Cardiac fibroblast (primary cell): ENCODE data around the gene SBSN.

ENCODE experiments used
- DNase-seq, 2 donors: peaks; one replicate each; pipeline versions ENCODE4 v3.0.0 to v3.0.0-alpha.2; 2010; ENCODE audit warnings: low read depth in 2 of 2
- H3K4me3 ChIP-seq, 2 donors: replicated peaks in 1 of 2; 1 replicate in 1 of 2; 2 replicates in 1 of 2; pipeline ENCODE4 v1.5.1; 2011; ENCODE audit warnings: low read depth in 2 of 2, low read length in 2 of 2, mild to moderate bottlenecking in 2 of 2, moderate library complexity in 1 of 2
- CTCF ChIP-seq: IDR thresholded peaks from one replicate; pipeline ENCODE4 v1.5.1; 2011; ENCODE audit warnings: low read depth, mild to moderate bottlenecking, low read length, inconsistent platforms

SBSN gene

GRCh38 chr19:35559281-35559659, 31.2 kb upstream of the SBSN start:
- TF ChIP-seq CTCF, result no peak
- H3K4me3 ChIP-seq, result no peak overlapping the region
- DNase-seq, result no peak

DNA sequence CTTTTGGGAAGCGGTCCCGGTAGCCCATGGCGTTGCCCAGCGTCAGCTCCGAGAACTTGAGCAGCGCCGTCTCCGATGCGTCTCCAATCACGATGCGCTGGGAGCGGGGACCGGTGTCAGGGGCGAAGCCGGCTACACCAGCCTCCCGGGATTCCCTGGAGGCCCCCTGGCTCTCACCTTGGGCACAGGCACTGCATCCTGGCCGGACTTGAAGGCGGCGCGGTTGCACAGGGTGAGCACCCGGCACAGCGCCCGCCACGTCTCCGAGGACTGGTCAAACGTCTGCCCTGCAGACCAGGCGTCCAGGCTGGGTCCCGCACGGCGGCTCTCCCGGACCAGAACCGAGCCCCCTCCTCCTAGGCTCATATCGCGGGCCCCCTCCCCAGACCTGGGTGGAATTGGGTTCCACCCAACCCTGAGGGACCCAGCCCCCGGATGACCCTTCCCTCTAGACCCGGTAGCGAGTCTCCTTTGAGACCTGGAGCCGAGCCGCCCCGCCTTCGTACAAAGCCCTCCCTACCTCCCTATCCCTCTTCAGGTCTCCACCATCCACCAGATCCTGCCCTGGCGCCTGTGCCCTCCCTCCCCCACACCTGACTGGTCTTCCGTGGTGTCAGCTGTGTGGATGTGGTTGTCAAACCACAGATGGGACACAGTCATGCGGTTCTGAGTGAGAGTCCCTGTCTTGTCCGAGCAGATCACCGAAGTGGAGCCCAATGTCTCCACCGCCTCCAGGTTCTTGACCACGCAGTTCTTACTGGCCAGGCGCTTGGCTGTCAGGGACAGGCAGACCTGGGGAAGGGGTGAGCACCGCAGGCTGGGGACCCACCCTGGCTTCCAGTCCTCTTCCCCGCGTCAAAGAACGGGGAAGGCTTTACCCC, 30.5 kb upstream of the SBSN start:
- H3K4me3 ChIP-seq, result peak overlapping the region in 1 of 2 donors; percentile 8
- TF ChIP-seq CTCF, result no peak
- DNase-seq, result no peak

GRCh38 chr19:35557539-35558399, 29.7 kb upstream of the SBSN start:
- no peak for TF ChIP-seq CTCF
- peak overlapping the region; percentile 42 to 44 for H3K4me3 ChIP-seq
- DNase-seq, result peak; percentile 42 to 63

- DNase-seq, result no peak
- TF ChIP-seq CTCF, result no peak
- H3K4me3 ChIP-seq, result no peak overlapping the region
Measured at GRCh38 chr19:35556846-35557538, 28.9 kb upstream of the SBSN start.

- TF ChIP-seq CTCF, result no peak
- DNase-seq, result no peak
- no peak overlapping the region for H3K4me3 ChIP-seq
Measured at GRCh38 chr19:35556025-35556590, 28.0 kb upstream of the SBSN start.

DNA sequence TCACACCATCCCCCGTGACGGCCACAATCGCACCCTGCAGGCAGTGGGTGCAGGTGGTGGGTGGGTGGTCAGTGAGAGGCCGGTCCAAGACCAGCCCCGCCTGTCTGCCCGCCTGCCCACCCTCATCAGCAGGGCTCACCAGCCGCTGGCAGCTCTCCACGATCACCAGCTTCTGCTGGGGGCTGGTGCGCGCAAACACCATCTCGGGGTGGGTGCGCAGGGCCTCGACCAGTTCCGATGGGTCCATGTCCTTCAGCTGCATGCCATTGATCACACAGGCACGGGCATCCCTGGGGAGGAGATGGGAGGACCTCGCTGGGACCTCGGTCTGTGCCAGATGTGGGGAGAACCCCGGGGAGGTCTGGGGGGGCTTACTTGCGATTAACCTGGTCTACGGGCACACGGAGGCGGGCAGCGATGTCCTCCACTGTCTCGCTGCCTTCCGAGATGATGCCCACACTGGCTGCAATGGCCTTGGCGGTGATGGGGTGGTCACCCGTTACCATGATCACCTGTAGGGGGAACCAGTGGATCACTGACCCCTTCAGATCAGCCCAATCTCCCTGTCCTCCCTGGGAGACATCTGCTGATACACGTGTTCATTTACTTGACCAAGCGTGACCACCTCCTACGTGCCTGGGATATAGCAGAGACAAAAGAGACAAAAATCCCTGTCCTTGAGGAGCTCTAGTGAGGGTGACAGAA, 27.3 kb upstream of the SBSN start:
- H3K4me3 ChIP-seq, result no peak overlapping the region
- DNase-seq, result peak; percentile 26 to 39
- peak; percentile 17 for TF ChIP-seq CTCF
